ENCODE results near the gene GNE. TPM values are rescaled to one million over a fixed set of nuclear protein-coding genes. Genes with fewer than 3 reads are reported as not detected.
"Not testable (repeated sequence)": the region's sequence is repeated elsewhere in the genome, so short reads cannot be mapped to it uniquely, and the experiment has no call there.

GNE gene
- total RNA-seq, 2 experiments from 2014 or later: 19.2 to 20.5 TPM

DNA sequence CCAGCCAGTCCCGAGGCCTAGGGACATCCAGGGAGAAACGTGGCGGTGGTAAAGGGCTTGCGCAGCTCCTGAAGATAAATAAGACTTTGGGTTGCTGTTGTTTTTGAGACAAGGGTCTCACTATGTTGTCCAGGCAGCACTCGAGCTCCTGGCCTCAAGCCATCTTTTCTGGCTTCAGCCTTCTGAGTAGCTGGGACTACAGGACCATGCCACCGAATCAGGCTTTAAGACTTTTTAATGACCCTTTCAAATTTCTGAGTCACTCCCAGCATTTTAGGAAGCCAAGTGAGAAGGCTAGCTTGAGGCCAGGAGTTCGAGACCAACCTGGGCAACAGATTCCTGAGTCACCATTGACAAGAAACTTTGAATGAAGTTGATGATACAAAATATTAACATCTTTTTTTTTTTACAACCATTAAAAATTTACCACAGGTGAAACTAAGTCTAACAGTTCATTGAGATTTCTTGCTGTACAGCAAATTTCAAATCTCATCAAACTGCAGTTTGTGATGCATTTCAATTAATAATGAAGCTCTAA, 817 bp upstream of the GNE start:
- no peaks in the 10 kb centered on the region for H3K36me3 Mint-ChIP-seq
- H3K4me3 Mint-ChIP-seq: peak overlapping the region; percentile 96
- H3K9me3 Mint-ChIP-seq: no peaks in the 10 kb centered on the region
- H3K4me1 Mint-ChIP-seq (ENCODE audit: low read depth): peaks cover 14% of the 10 kb centered on the region
- DNase-seq: no peak
- no peaks in the 10 kb centered on the region for H3K27me3 Mint-ChIP-seq
- peak overlapping the region; percentile 74 for H3K27ac Mint-ChIP-seq
- ChIA-PET CTCF (interaction anchor here (1.3 to 2.0 kb wide), 3 partner anchors 12 to 69 kb away, joined by 3 to 12 read pairs (median 5); partner anchors contain the start of gene CLTA), POLR2A (interaction anchor here (0.6 to 1.7 kb wide), 5 partner anchors 9 to 1762 kb away, joined by 3 to 6 read pairs (median 3); partner anchors contain the start of gene CLTA)
- intact Hi-C loops (cut with micrococcal nuclease): loop anchor here (1.0 to 2.0 kb wide), 2 partner anchors 68 to 141 kb away; partner anchors contain the start of genes CLTA and RNF38

DNA sequence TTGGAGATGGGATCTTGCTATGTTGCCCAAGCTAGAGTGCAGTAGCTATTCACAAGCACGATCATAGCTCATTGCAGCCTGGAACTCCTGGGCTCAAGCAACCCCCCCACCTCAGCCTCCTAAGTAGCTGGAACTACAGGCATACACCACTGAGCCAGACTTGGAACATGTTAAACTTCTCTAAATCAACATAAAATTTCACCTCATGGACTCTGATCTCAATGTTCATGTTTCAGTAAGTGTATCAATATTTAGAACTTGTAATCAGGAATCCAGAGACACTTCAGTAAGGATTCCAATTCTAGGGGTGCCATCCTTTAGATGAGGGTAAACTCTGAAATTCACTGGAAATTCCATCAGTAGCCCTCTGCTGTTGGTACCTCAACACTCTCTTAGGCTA, 6.8 kb downstream of the GNE start:
- Mint-ChIP-seq H3K27me3 (no peaks in the 10 kb centered on the region), H3K9me3 (no peaks in the 10 kb centered on the region), H3K4me3 (no peak overlapping the region), H3K27ac (no peak overlapping the region), H3K36me3 (peaks cover 2% of the 10 kb centered on the region), H3K4me1 (ENCODE audit: low read depth) (peaks cover 17% of the 10 kb centered on the region)
- POLR2A ChIA-PET: no interaction called here
- no peak for DNase-seq
- intact Hi-C loops (cut with micrococcal nuclease): no loop called here
- CTCF ChIA-PET: interaction anchor here (1.6 kb wide), 1 partner anchor 10 kb away, joined by 4 read pairs; no protein-coding TSS in a partner anchor

DNA sequence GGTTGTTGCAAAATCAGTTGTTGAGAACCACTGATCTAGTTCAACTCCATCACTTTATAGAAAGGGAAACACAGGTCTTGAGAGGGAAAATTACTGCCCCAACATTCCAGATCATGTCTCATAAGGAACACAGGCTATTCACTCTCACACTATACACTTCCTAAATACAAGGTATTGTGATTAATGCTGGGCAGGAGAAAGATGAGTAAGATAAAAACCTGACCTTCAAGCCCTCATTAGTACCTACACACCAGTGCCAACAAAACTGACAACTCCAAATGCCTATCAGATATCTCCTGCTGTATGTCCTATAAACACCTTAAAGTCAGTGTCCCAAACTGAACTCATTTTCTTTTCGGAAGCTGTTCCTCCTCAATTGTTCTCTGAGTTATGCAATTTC, 8.2 kb downstream of the GNE start:
- ChIA-PET POLR2A (interaction anchor here (1.1 kb wide), 1 partner anchor 9 kb away, joined by 3 read pairs; no protein-coding TSS in a partner anchor), CTCF (interaction anchor here (1.6 to 5.1 kb wide), 2 partner anchors 9 to 79 kb away, joined by 4 to 46 read pairs; no protein-coding TSS in a partner anchor)
- Mint-ChIP-seq H3K4me3 (no peak overlapping the region), H3K27me3 (no peaks in the 10 kb centered on the region), H3K9me3 (no peaks in the 10 kb centered on the region), H3K4me1 (ENCODE audit: low read depth) (peaks cover 17% of the 10 kb centered on the region), H3K27ac (no peak overlapping the region), H3K36me3 (peaks cover 8% of the 10 kb centered on the region)
- DNase-seq: no peak
- intact Hi-C loops (cut with micrococcal nuclease): no loop called here

GRCh38 chr9:36249189-36249588, 9.1 kb downstream of the GNE start:
- Mint-ChIP-seq H3K27me3 (no peaks in the 10 kb centered on the region), H3K36me3 (peaks cover 9% of the 10 kb centered on the region), H3K4me3 (no peak overlapping the region), H3K4me1 (ENCODE audit: low read depth) (peaks cover 17% of the 10 kb centered on the region), H3K27ac (no peak overlapping the region), H3K9me3 (no peaks in the 10 kb centered on the region)
- ChIA-PET CTCF (interaction anchor here (0.8 to 5.1 kb wide), 4 partner anchors 26 to 146 kb away, joined by 3 to 46 read pairs (median 4); no protein-coding TSS in a partner anchor), POLR2A (interaction anchor here (0.8 kb wide), 1 partner anchor 9 kb away, joined by 3 read pairs; the partner anchor contains the start of gene GNE)
- intact Hi-C loops (cut with micrococcal nuclease): no loop called here
- DNase-seq: no peak

- Mint-ChIP-seq H3K36me3 (peaks cover 12% of the 10 kb centered on the region), H3K4me1 (ENCODE audit: low read depth) (peaks cover 17% of the 10 kb centered on the region)
- intact Hi-C loops (cut with micrococcal nuclease): loop anchor here (1.0 kb wide), 1 partner anchor 80 kb away; no protein-coding TSS in a partner anchor
- H3K27me3 Mint-ChIP-seq, DNase-seq, H3K4me3 Mint-ChIP-seq, POLR2A ChIA-PET, H3K9me3 Mint-ChIP-seq, H3K27ac Mint-ChIP-seq: not testable (repeated sequence)
- CTCF ChIA-PET: interaction anchor here (0.6 to 5.1 kb wide), 7 partner anchors 10 to 145 kb away, joined by 3 to 46 read pairs (median 4); partner anchors contain the start of genes CLTA and GNE
Measured at GRCh38 chr9:36248061-36248460, 10.2 kb downstream of the GNE start.

DNA sequence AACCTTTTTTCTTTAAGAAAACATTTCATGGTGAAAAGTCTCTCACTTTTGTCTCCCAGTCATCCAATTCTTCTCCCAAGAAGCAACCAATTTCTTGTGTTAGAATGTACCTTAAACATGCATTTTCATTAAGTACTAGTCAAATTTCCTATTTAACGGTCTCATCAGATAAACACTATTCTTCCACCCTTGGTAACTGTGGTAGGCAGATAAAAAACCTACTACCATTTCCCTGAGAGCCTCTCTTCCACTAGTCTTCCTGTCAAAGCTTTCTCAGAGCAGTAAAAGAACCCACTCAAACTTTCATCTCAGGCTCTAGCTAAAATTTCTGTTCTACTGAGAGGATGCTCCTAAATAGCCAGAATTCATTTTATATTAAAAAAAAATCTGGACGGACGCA, 10.9 kb downstream of the GNE start:
- no peak for DNase-seq
- peaks cover 13% of the 10 kb centered on the region for H3K36me3 Mint-ChIP-seq
- H3K9me3 Mint-ChIP-seq: no peaks in the 10 kb centered on the region
- intact Hi-C loops (cut with micrococcal nuclease): no loop called here
- ChIA-PET CTCF (interaction anchor here (1.0 to 5.1 kb wide), 3 partner anchors 11 to 82 kb away, joined by 3 to 46 read pairs (median 4); partner anchors contain the start of genes CLTA and GNE), POLR2A (no interaction called here)
- no peak overlapping the region for H3K4me3 Mint-ChIP-seq
- H3K27ac Mint-ChIP-seq: no peak overlapping the region
- peaks cover 17% of the 10 kb centered on the region for H3K4me1 Mint-ChIP-seq (ENCODE audit: low read depth)
- no peaks in the 10 kb centered on the region for H3K27me3 Mint-ChIP-seq

- intact Hi-C loops (cut with micrococcal nuclease): no loop called here
- no peak for DNase-seq
- ChIA-PET POLR2A (no interaction called here), CTCF (interaction anchor here (5.1 kb wide), 1 partner anchor 83 kb away, joined by 46 read pairs; no protein-coding TSS in a partner anchor)
- no peak overlapping the region for H3K27ac Mint-ChIP-seq
- H3K4me3 Mint-ChIP-seq: no peak overlapping the region
- H3K9me3 Mint-ChIP-seq: no peaks in the 10 kb centered on the region
- H3K36me3 Mint-ChIP-seq: peaks cover 14% of the 10 kb centered on the region
- H3K27me3 Mint-ChIP-seq: no peaks in the 10 kb centered on the region
- peaks cover 14% of the 10 kb centered on the region for H3K4me1 Mint-ChIP-seq (ENCODE audit: low read depth)
Measured at GRCh38 chr9:36245906-36246305, 12.3 kb downstream of the GNE start.

GRCh38 chr9:36239675-36240074, 18.6 kb downstream of the GNE start:
- peaks cover 23% of the 10 kb centered on the region for H3K36me3 Mint-ChIP-seq
- H3K27me3 Mint-ChIP-seq; DNase-seq; H3K4me1 Mint-ChIP-seq (ENCODE audit: low read depth); H3K9me3 Mint-ChIP-seq; H3K4me3 Mint-ChIP-seq; intact Hi-C loops (cut with micrococcal nuclease); POLR2A ChIA-PET; H3K27ac Mint-ChIP-seq: not testable (repeated sequence)
- CTCF ChIA-PET: interaction anchor here (0.6 kb wide), 1 partner anchor 48 kb away, joined by 3 read pairs; no protein-coding TSS in a partner anchor

GRCh38 chr9:36239205-36239604, 19.0 kb downstream of the GNE start:
- H3K4me3 Mint-ChIP-seq; intact Hi-C loops (cut with micrococcal nuclease); H3K27me3 Mint-ChIP-seq; DNase-seq; CTCF ChIA-PET; H3K9me3 Mint-ChIP-seq; POLR2A ChIA-PET; H3K4me1 Mint-ChIP-seq (ENCODE audit: low read depth); H3K27ac Mint-ChIP-seq: not testable (repeated sequence)
- H3K36me3 Mint-ChIP-seq: peaks cover 22% of the 10 kb centered on the region

DNA sequence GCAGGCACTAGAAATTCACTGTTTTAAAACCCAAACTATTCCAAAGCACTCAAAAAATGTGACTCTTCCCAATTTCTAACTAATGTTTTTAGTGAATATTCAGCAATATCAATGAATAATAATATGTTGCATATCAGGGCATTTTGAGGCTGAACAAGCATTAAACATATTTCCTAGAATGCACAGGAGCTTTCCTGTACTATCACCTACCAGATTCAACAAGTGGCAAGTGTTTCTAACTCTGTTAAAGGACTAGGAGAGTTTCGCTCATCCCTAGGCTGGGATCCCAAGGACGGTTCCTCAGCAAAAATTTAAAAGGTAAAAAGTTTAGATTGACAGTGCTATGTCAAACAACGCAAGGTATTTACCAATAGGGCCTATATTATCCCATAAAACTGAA, 21.0 kb downstream of the GNE start:
- H3K27me3 Mint-ChIP-seq: no peaks in the 10 kb centered on the region
- H3K4me1 Mint-ChIP-seq (ENCODE audit: low read depth): peaks cover 2% of the 10 kb centered on the region
- POLR2A ChIA-PET: interaction anchor here (0.5 kb wide), 1 partner anchor 163 kb away, joined by 3 read pairs; no protein-coding TSS in a partner anchor
- no peak overlapping the region for H3K4me3 Mint-ChIP-seq
- DNase-seq: no peak
- peaks cover 3% of the 10 kb centered on the region for H3K9me3 Mint-ChIP-seq
- intact Hi-C loops (cut with micrococcal nuclease): no loop called here
- peaks cover 30% of the 10 kb centered on the region for H3K36me3 Mint-ChIP-seq
- no peak overlapping the region for H3K27ac Mint-ChIP-seq
- CTCF ChIA-PET: no interaction called here

DNA sequence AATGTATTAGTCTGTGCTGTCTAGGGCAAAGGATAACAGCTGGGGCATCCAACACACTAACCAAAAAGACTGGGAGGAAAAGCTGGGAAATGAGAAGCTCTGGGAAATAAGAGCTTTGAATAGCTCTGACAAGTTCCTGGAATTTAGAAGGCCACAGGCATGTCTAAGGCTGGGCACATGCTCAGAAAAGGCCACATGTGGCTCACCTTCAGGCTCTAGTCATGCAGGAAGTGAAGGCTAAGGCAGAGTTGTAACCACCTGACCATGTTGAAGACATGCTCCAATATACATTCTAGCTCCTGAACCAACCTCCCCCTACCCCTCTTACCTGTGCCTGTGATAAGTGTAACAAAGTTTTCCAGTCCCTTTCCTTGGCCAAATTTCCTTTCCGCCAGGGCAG, 35.8 kb downstream of the GNE start:
- Mint-ChIP-seq H3K4me3 (no peak overlapping the region), H3K36me3 (peaks cover 36% of the 10 kb centered on the region), H3K27me3 (no peaks in the 10 kb centered on the region), H3K27ac (peak overlapping the region; percentile 6), H3K4me1 (ENCODE audit: low read depth) (peaks cover 19% of the 10 kb centered on the region), H3K9me3 (no peaks in the 10 kb centered on the region)
- DNase-seq: no peak
- intact Hi-C loops (cut with micrococcal nuclease): no loop called here
- ChIA-PET POLR2A (no interaction called here), CTCF (interaction anchor here (1.6 kb wide), 1 partner anchor 106 kb away, joined by 5 read pairs; no protein-coding TSS in a partner anchor)

GRCh38 chr9:36221667-36222066, 36.6 kb downstream of the GNE start:
- intact Hi-C loops (cut with micrococcal nuclease): no loop called here
- no peak for DNase-seq
- peaks cover 24% of the 10 kb centered on the region for H3K4me1 Mint-ChIP-seq (ENCODE audit: low read depth)
- POLR2A ChIA-PET: no interaction called here
- no peaks in the 10 kb centered on the region for H3K9me3 Mint-ChIP-seq
- H3K27ac Mint-ChIP-seq: no peak overlapping the region
- peaks cover 37% of the 10 kb centered on the region for H3K36me3 Mint-ChIP-seq
- CTCF ChIA-PET: interaction anchor here (1.6 kb wide), 1 partner anchor 107 kb away, joined by 5 read pairs; no protein-coding TSS in a partner anchor
- no peak overlapping the region for H3K4me3 Mint-ChIP-seq
- H3K27me3 Mint-ChIP-seq: no peaks in the 10 kb centered on the region

Data from activated CD4-positive, alpha-beta memory T cell treated with anti-CD3 and anti-CD28 coated beads for 36 hours (primary cell).